GM12801 (cell line): ENCODE data around the gene FIGNL1.

Experiments used
- CTCF ChIP-seq: IDR thresholded peaks from one replicate; pipeline ENCODE4 v1.5.1; 2011; ENCODE audit warnings: control low read depth; ENCODE audit not compliant: insufficient read length; ENCODE audit errors: extremely low read depth

FIGNL1 gene

DNA sequence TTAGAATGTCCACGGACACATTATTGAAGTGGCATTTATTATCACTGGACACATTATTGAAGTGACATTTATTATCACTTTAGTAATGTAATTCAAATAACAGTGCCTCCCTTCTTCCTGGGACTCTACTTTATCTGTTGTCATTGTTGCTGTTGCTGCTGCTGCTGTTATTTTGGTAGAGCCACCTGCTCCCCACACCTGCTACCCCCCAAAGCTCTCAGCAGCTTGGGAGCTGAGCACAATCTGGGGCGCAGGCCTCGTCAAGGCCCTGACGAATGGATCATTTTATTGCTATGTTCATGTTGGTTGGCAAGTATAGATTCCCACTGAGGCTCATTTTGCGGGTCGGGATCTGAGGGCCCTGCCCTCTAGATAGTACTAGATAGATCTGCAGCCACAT is 24.8 kb downstream of the FIGNL1 start:
- TF ChIP-seq CTCF, result no peak

DNA sequence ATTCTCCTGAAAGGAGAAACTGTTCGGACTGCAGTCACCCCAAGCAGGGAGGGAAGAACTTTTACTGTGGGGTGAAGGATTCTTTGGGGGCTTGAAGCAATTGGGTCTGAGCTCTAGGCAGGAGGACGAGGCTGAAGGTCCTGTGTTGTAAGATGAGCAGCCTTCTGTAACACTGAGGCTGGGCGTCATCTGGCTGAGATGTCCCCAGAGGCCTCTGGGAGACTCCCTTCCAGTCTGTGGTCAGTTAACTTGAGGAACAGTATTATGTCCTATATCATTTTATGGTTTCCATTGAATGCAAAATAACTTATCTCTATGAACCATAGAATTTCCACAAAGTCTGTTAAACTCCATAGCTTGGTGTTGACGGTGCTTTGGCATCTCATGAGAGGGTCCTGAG is 26.3 kb downstream of the FIGNL1 start:
- TF ChIP-seq CTCF, result no peak

- TF ChIP-seq CTCF, result no peak
These were observed 27.3 kb downstream of the FIGNL1 start for GRCh38 chr7:50422858-50423257.

GRCh38 chr7:50421043-50421442 is 29.1 kb downstream of the FIGNL1 start:
- TF ChIP-seq CTCF, result no peak

DNA sequence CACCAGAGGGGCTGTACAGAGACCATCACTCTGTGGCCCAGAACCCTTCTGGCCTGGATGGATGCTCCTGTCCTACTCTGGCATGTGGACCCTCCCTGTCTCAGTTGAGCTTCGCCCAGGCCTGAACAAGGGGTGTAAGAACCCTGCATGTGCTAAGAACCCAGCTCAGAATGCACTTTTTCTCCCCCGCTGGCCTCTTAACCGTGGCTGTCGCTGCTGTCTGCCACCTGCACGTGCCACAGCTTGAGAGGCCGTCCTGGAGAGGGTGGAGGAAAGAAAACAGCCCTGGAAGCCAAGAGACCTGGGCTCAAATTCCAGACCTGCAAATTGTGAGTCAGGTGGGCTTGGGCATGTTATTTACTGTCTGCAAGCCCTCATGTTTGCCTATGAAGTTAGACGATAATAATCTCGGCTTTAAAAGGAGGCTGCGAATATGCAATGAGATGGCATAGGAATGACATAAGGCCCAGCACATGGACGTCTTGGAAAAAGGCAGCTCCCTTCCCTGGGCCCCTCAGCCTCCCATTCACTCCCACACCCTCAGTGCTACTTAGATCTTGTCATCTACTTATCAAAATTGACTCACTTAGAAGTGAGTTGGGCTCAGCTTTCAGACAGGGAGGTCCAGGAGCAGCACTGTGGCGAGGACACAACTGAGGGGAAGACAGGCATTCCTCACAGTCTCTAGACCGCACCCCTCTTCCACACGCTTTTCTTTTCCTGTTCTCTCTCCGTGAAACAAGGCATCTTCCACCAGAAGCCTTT is 31.4 kb downstream of the FIGNL1 start:
- no peak for TF ChIP-seq CTCF

DNA sequence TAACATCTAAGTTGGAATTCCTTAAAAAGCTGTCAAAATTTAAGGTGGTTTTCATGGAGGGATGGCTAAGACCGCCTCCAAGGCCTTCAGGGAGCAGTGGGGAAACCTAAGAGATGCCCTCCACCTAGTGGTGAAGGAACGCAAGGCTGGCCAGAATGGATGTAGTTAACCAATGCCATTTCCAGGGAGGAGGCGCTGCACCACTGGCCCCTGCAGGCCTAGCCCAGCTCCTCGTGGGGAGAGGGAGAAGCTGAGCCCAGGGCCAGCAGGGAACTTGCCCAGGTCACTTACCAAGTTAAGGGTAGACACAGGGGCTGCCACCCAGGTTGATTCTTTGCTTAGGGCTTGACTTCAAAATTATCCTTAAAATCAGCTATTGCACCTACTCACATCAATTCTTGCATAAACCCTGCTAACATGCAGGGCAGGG is 32.0 kb downstream of the FIGNL1 start:
- peak; percentile 63 for TF ChIP-seq CTCF

- no peak for TF ChIP-seq CTCF
These were observed 33.5 kb downstream of the FIGNL1 start for GRCh38 chr7:50416527-50417182.
